Right lobe of liver (tissue), 6 donors: Measurements from ENCODE around the gene TAS2R50. TPM values are rescaled to one million over a fixed set of nuclear protein-coding genes. Genes with fewer than 3 reads are reported as not detected.

Experiments used
- ATAC-seq, 4 donors: fragments of 200-7000 bp; cut with Tn5 transposase; one replicate each; pipeline ENCODE4 v1.9.1; 2020; ENCODE audit warnings: mild to moderate bottlenecking in 4 of 4, moderate library complexity in 4 of 4
- DNase-seq, 3 donors: peaks; one replicate each; pipeline ENCODE4 v3.0.0-alpha.2; 2020
- H3K27ac ChIP-seq, 3 donors: fragments of 200-600 bp; one replicate each; pipeline ENCODE4 v1.8.0; 2022
- H3K27me3 ChIP-seq, 2 donors: fragments of 200-600 bp; one replicate each; pipeline ENCODE4 v1.8.0; 2022
- H3K36me3 ChIP-seq, 4 donors: fragments of 200-600 bp; sonication (generic) in 1 of 4; one replicate each; pipeline versions ENCODE4 v1.5.1 to v1.8.0; 2017 to 2022; ENCODE audit warnings: control low read depth in 1 of 4
- H3K4me1 ChIP-seq, 4 donors: fragments of 200-600 bp; sonication (generic) in 1 of 4; one replicate each; pipeline versions ENCODE4 v1.5.1 to v1.8.0; 2017 to 2022; ENCODE audit warnings: control low read depth in 1 of 4
- H3K4me3 ChIP-seq, 3 donors: fragments of 200-600 bp; one replicate each; pipeline ENCODE4 v1.8.0; 2022
- H3K9me3 ChIP-seq, 4 donors: fragments of 200-600 bp; sonication (generic) in 1 of 4; one replicate each; pipeline versions ENCODE4 v1.5.1 to v1.8.0; 2017 to 2022; ENCODE audit warnings: control low read depth in 1 of 4
- POLR2A ChIP-seq: fragments of 450-650 bp; IDR thresholded peaks from one replicate; pipeline ENCODE4 v1.6.1; 2017; ENCODE audit warnings: antibody characterized with exemption, mild to moderate bottlenecking
- WGBS: methylation state at CpG from one replicate; pipeline ENCODE4 v1.1.6; 2018; ENCODE audit warnings: low coverage, low lambda C conversion rate; ENCODE audit not compliant: insufficient coverage; ENCODE audit errors: missing lambda C conversion rate; 5-methylcytosine and 5-hydroxymethylcytosine counted together
- intact Hi-C, 2 donors: fragments of 100-400 bp; cut with DNase I; formaldehyde crosslinking; loops; one replicate each; pipeline versions ENCODE4 v1.11.2 to v1.14.1; 2022
- total RNA-seq, 6 experiments: library from RNA; depleted of rRNA in 2 of 6; stranded (reverse); fragments of >200 nt in 2 of 6; fragmentation: NEBNext Ultra II Directional in 3 of 6; extraction: Animal tissue kit (Norgen Biotek cat#: 25700) in 3 of 6; gene quantifications; one replicate each; pipeline versions ENCODE4 v1.1.0 to v1.2.4, GENCODE V29; 2016 to 2023
- TF ChIP-seq, protein P1 (sequence below), 4 donors: fragments of 200-600 bp in 3 of 4; fragments of 450-650 bp in 1 of 4; IDR thresholded peaks; one replicate each; pipeline versions ENCODE4 v1.5.1 to v1.8.0; 2016 to 2022; ENCODE audit warnings: antibody characterized with exemption in 4 of 4, mild to moderate bottlenecking in 2 of 4
- donor health status: DM: no; HTN: yes; CAD: no.
- donor health status: DM: no; HTN: no; CAD: no.
- donor health status: DM: no; HTN: no; CAD: no.
- donor health status: DM: no; HTN: yes; CAD: no.
- donor health status: DM: no; HTN: yes; CAD: no.

Gene TAS2R50
- total RNA-seq, 6 experiments from 2014 or later, result 0.60 to 1.7 (median 0.78) TPM

DNA sequence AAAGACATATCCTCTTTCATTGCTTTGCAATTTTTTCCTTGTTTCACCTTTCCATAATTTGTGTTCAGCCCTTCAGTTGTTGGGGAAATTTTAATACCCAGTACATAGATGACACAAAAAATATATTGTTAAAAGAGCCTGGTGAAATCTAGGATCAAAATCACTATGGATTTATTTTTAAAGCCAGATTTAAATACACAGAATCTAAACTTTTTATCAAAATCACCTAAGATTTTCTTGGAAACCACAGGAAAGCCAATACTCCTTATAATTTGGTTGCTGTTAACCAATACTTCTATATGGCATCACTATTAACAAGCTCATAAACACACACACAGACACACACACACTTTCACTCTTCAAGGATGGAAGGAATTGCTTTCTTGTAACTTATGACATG is 11.5 kb upstream of the TAS2R50 start, which contains the start of gene TAS2R20:
TAS2R20 (minus strand) TSS at position 101 of the 400 bp plus-strand sequence. CDS start 429 bp downstream, outside the sequence.
- Histone ChIP-seq H3K27me3 (no peaks in the 10 kb centered on the region), H3K4me3 (no peak within 1 kb of the TSS), H3K27ac (no peak within 1 kb of the TSS), H3K36me3 (no peaks in the 10 kb centered on the region), H3K4me1 (no peaks in the 10 kb centered on the region), H3K9me3 (no peaks in the 10 kb centered on the region)
- TF ChIP-seq, protein P1, sequence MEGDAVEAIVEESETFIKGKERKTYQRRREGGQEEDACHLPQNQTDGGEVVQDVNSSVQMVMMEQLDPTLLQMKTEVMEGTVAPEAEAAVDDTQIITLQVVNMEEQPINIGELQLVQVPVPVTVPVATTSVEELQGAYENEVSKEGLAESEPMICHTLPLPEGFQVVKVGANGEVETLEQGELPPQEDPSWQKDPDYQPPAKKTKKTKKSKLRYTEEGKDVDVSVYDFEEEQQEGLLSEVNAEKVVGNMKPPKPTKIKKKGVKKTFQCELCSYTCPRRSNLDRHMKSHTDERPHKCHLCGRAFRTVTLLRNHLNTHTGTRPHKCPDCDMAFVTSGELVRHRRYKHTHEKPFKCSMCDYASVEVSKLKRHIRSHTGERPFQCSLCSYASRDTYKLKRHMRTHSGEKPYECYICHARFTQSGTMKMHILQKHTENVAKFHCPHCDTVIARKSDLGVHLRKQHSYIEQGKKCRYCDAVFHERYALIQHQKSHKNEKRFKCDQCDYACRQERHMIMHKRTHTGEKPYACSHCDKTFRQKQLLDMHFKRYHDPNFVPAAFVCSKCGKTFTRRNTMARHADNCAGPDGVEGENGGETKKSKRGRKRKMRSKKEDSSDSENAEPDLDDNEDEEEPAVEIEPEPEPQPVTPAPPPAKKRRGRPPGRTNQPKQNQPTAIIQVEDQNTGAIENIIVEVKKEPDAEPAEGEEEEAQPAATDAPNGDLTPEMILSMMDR (IDR thresholded peaks at IDR 0.05), result no peak
- TF ChIP-seq POLR2A, result no peak
- ATAC-seq (no peak), DNase-seq (no peak)
- intact Hi-C loops, result no loop called here

DNA sequence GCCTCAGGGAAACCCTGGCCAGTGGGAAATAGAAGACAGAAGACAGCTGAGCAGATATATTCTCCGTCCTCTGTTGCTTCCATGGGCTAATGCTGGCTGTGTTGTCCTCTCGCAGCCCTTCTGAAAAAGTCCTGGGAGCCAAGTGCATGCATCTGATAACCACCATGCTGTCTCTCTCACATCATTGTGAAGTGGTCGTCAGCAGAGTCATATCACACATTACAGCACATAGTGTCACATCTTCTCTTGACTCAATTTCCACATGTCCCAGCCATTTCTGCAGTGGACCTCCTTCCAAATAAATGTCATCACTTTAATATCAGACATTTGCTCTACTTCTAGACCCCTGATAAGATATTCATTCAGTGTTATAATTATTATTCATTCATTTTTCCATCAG is 7.6 kb upstream of the TAS2R50 start:
- Histone ChIP-seq H3K9me3 (peaks cover 0 to 3% (median 0%) of the 10 kb centered on the region in 4 donors), H3K27me3 (no peaks in the 10 kb centered on the region), H3K27ac (no peak overlapping the region), H3K4me3 (no peak overlapping the region), H3K36me3 (no peaks in the 10 kb centered on the region), H3K4me1 (no peaks in the 10 kb centered on the region)
- intact Hi-C loops, result no loop called here
- DNase-seq, result no peak
- 90% methylated on average over 3 of the region's 3 CpGs for WGBS
- no peak for TF ChIP-seq POLR2A
- TF ChIP-seq, protein P1 (IDR thresholded peaks at IDR 0.05), result no peak
- no peak for ATAC-seq

DNA sequence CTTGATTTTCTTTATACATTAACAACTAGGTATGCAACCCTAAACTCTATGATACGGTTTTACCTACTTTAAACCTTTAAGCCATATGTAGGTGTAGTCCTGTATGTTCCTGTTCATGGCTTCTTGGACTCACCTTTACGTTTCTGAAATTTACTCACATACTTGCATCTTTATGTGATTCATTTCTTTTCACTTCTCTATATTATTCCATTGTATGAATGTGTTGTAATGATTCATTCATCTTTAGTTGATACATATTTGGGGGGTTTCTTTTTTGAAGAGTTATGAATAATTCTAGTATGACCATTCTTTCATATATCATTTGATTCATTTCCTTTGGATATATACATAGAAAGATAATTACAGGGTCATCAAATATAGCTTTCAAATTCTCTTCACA is 2.4 kb upstream of the TAS2R50 start:
- Histone ChIP-seq H3K27me3 (no peaks in the 10 kb centered on the region), H3K36me3 (no peaks in the 10 kb centered on the region), H3K4me1 (no peaks in the 10 kb centered on the region), H3K4me3 (no peak overlapping the region), H3K9me3 (peaks cover 0 to 3% (median 0%) of the 10 kb centered on the region in 4 donors), H3K27ac (no peak overlapping the region)
- 100% methylated on average over 2 of the region's 2 CpGs for WGBS
- DNase-seq (no peak), ATAC-seq (no peak)
- intact Hi-C loops, result no loop called here
- TF ChIP-seq POLR2A, result no peak
- TF ChIP-seq, protein P1 (IDR thresholded peaks at IDR 0.05), result no peak

DNA sequence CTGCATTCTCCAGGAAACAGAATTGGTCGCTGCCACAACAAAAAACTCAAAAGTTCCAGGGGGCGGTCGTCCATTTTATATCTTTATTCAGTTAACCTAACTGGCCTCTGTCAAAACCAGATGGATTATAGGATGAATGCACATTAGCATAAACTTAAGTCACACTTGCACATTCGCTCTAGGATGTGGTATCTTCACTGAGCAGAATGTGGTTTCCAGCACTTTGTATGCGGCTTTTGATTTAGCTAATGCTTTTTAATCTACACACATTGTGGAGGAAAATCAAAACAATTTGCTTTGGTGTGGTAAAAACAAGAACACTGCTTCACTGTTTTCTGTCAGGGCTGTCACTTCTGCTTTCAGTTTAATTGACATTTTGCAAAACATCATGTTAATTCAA is 4.5 kb downstream of the TAS2R50 start:
- DNase-seq (no peak), ATAC-seq (no peak)
- no peak overlapping the region for H3K4me3 ChIP-seq
- H3K9me3 ChIP-seq, result no peaks in the 10 kb centered on the region
- no peaks in the 10 kb centered on the region for H3K27me3 ChIP-seq
- H3K4me1 ChIP-seq, result no peaks in the 10 kb centered on the region
- H3K36me3 ChIP-seq, result no peaks in the 10 kb centered on the region
- 92% methylated on average over 5 of the region's 5 CpGs for WGBS
- no peak overlapping the region for H3K27ac ChIP-seq
- no peak for TF ChIP-seq POLR2A
- TF ChIP-seq, protein P1 (IDR thresholded peaks at IDR 0.05), result no peak
- intact Hi-C loops, result no loop called here

DNA sequence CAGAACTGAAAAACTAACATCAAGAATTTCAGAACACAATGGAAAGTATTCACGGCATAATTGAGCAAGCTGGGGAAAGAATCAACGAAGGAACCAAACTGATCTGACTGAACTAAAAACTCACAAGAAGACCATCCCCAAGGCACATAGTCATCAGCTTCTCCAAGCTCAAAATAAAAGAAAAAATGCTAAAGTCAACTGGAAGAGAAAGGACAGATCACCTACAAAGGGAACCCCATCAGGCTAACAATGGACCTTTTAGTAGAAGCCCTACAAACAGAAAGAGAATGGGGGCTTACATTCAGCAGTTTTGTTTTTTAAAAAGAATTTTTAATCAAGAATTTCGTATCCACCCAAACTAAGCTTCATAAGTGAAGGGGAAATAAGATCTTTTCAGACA is 11.7 kb downstream of the TAS2R50 start:
- intact Hi-C loops, result no loop called here
- no peaks in the 10 kb centered on the region for H3K36me3 ChIP-seq
- no peak for TF ChIP-seq POLR2A
- TF ChIP-seq, protein P1 (IDR thresholded peaks at IDR 0.05), result no peak
- H3K27me3 ChIP-seq, result no peaks in the 10 kb centered on the region
- no peaks in the 10 kb centered on the region for H3K9me3 ChIP-seq
- no peak overlapping the region for H3K27ac ChIP-seq
- WGBS, result 84% methylated on average over 3 of the region's 3 CpGs
- ATAC-seq (no peak), DNase-seq (no peak)
- no peaks in the 10 kb centered on the region for H3K4me1 ChIP-seq
- H3K4me3 ChIP-seq, result no peak overlapping the region
